Measurements from ENCODE around the gene FBLL1.
"Not testable (repeated sequence)": the region's sequence is repeated elsewhere in the genome, so short reads cannot be mapped to it uniquely, and the experiment has no call there.

The FBLL1 gene

DNA sequence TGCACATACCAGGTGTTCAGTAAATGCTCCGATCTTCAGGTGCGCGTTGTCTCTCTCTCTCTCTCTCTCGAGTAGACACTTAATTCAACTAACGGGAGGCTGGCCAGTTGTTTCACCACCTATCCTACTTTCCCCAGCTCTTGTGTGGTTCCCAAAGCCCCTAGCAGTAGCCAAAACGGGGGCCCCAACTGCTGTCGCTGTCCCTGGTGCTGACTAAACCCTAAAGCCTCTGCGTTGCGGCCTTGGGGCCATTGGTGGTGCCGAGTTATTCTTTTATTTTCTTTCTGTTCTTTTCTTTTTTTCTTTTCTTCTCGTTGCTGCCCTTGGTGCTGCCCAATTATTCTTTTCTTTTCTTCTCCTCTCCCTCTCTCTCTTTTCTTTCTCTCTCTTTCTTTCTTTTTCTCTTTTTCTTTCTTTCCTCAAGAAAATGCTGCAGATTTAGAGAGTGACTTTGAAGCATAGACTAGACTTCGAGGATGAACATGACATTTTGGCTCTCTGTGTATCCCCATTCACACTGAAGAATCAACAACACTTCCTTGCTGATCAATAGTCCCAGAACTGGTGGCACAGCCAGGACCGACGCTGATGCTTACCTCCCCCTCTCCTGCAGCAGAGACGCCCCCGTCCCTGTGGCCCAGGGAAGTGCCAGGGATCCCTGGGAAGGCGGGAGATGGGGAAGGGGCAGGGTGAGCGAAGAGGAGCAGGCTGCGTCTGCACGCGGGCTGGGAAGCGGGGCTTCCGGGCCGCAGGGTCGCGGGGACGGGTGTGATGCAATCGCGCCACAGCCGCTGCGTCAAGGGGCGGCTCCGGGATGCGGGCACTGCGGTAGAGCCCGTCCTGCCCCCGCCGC is at the start of gene FBLL1:
Gene FBLL1 (plus strand): TSS at position 785 of the 853 bp plus-strand sequence. CDS start 200 bp downstream, outside the sequence.
- no peak for DNase-seq (ENCODE audit: low spot score)

DNA sequence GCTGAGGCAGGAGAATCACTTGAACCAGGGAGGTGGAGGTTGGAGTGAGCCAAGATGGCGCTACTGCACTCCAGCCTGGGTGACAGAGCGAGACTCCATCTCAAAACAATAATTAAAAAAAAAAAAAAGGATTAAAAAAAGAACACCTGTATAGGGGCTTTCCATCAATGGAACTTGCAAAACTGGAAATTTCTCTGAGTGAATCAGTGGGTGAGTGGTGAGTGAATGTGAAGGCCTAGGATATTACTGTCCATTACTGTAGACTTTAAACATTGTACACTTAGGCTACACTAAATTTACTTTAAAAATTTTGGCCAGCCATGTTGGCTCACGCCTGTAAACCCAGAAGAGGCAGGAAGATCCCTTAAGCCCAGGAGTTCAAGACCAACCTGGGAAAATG is 48.5 kb upstream of the FBLL1 start:
- DNase-seq (ENCODE audit: low spot score) = no peak

DNA sequence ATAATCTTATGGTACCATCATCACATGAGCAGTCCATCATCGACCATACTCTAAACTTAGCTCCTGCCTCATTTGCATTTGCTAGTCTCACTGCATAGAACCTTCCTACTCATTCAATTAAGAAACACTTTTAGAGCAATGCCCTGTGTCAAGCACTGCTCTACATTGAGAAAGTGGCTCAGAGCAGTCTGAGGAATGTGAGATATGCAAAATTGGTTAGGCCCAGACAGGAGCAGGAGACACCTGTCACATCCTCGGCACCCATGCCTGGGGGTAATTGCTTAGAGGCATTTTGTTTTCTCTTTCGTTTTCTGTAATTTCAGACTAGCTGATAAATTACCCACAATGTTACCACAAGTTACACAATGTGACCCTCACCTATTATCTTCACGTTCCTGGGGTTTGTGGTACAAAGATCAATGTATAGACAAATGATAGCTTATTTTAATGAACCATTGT is 47.7 kb upstream of the FBLL1 start:
- peak; percentile 51 for DNase-seq (ENCODE audit: low spot score)

DNA sequence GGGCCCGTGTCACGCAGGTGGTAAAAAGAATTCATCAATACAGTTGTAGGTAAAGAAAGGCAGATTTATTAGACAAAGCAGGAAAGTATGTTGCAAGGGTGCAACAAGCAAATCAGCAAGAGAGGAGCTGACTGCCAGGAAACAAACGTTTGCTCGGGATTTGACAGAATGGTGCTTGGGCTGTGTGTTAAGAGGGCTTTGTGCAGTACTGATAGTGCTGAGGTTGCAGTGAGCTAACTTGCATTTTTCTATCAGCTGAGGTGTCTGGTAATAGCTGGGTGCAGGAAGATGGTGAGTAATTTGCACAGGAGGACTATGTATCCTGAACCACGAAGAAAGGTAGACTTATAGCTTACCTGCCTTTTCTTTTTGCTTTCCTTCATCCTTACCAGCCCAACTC is 46.7 kb upstream of the FBLL1 start:
- no peak for DNase-seq (ENCODE audit: low spot score)

DNA sequence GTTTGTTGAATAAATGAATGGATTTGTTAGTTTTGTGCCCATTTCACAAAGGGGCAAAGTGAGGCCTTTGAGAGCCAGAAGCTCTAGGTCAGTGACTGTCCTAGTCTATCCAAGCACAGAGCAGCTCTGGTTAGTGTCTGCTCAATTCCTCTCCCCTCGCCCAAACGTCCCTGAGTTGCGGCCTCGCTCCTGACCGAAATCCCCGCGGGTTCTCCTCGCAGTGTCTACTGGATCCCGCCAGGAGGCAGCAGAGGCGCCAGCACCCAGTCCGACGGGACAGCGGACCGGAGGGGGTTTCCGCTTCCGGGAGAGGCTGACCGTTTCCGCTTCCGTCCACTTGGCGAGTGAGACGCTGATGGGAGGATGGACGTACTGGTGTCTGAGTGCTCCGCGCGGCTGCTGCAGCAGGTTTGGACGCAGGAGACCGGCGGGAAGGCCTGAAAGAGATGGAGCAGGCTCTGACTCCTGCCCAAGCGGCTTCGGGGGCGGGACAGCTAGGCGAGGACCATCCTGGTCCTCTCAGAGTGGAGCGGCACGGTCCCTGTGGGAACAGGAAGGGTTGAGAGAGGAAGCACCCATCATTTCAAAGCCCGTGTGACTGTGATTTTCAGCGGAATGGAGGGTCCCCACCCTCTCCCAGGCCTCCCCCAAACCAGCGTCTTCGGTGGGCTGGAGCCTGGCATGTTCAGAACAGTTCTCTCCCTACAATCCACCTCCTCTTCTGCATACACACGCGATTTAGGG is 42.8 kb upstream of the FBLL1 start, which contains the start of gene RARS1:
Gene RARS1 (plus strand): TSS at position 336 of the 744 bp plus-strand sequence. CDS start 28 bp downstream, at position 364.
- peak; percentile 90 for DNase-seq (ENCODE audit: low spot score)

DNA sequence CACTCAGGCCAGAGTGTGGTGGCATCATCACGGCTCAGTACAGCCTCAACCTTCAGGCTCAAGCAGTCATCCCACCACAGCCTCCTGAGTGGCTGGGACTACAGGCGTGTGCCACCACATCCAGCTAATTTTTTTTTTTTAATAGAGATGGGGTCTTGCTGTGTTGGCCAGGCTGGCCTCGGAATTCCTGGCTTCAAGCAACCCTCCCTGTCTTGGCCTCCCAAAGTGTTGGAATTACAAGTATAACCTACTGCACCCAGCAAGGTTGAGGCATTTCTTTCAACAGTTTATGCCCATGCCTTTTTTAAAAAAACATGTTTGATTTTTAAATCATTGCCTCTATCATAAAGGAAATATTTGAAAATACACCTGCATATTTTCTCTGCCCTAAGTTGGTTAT is 40.0 kb upstream of the FBLL1 start:
- no peak for DNase-seq (ENCODE audit: low spot score)

DNA sequence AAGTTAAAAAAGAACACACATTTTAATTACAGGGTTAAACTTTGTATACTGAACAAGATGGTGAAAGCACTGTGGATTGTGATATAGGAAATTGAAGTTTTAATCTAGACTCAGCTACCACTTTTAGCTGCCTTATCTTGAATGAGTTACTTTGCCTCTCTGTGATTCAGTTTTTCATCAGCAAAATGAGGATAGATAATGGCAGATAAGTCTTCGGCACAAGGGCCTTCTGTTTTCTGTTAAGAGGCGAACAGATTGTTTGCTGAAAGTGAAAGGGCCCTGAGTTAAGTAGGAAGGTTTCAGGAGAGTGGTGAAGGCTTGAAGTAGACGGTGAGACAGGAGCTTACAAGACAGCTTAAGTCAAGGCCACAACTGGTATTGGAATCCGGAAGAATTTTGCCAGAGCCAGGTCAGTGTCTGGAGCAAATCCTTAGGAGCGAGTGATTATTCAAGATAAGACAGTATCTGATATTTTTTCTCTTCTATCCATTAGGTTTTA is 35.0 kb upstream of the FBLL1 start:
- no peak for DNase-seq (ENCODE audit: low spot score)

DNA sequence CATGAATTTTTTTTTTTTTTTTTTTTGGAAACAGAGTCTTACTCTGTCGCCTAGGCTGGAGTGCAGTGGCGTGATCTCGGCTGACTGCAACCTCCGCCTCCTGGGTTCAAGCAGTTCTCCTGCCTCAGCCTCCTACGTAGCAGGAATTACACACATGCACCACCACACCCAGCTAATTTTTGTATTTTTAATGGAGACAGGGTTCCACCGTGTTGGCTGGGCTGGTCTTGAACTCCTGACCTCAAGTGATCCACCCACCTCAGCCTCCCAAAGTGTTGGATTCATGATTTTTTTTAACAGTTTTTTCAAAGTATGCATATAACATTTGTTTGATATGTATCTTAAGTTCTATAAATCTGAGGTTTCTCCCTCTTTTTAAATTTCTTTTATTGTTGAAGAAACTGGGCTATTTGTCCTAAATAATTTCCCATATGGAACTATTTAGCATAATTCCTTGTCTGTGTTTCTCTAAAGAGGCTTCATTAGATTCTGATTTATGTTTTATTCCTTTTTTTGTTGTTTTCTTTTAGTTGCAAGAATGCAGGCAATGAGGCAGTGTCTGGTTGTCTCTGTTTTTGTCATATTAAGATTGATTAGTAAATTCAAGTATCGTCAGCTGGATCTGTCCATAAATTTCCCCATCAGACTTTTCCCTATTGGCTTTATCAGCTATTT is 26.4 kb upstream of the FBLL1 start:
- no peak for DNase-seq (ENCODE audit: low spot score)

DNA sequence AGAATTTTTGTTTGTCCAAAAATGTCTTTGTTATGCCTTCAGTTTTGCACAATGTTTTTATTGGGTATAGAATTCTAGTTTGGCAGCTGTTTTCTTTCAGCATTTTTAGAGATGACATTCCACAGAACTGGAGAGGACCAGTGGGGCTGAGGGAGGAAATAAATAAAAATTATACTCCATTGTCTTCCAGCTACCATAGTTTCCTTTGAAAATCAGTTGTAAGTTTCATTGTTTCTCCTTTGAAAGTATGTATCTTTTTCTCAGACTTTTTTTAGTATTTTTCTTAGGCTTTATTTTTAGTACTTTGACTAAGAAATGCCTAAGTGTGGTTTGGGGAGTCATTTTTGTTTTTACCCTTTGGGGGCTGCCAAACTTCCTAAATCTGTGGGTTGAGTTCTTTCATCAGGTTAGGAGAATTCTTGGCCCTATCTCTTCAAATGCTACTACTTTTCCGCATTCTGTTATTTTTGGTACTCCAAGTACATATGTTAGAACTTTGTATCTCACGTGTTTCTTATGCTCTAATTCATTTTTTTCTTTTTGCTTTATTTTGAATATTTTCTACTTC is 15.2 kb upstream of the FBLL1 start:
- DNase-seq (ENCODE audit: low spot score) = no peak

DNA sequence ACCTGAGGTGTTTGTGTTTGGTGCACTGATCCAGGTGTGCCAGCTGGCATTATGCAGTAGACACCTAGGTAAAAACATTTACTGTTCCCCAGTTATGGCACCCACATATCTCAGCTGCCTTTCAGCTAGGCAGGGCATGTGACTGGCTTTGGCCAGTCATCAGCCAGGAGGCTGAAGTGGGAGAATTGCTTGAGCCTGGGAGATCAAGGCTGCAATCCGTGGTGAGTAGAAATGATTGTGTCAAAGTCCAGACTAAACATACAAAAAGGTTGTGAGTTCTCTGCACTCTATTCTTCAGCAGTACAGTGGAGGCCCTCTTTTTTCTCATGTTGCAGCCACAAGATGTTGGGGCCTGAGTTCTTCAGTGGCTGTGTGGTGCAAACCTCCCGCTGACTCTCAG is 3.2 kb upstream of the FBLL1 start:
- no peak for DNase-seq (ENCODE audit: low spot score)

DNA sequence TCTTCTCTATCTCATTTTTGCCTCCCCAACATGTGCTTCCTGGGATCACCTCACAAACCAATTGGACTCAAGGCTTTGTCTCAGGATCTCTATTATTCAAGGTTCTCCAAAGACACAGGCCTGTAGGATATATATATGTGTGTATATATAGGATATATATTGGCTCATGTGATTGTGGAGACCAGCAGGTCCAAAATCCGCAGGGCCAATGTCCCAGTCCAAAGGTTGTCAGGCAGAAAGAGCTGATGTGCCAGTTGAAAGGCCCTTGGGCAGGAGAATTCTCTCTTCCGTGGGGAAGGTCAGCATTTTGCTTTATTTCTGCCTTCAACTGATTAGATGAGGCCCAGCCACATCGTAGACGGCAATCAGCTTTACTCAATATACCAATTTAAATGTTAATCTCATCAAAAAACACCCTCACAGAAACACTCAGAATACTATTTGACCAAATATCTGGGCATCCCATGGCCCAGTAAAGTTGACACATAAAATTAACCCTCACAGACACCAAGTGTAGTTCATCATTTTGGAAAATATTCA is 1.3 kb upstream of the FBLL1 start:
- DNase-seq (ENCODE audit: low spot score) = no peak

DNA sequence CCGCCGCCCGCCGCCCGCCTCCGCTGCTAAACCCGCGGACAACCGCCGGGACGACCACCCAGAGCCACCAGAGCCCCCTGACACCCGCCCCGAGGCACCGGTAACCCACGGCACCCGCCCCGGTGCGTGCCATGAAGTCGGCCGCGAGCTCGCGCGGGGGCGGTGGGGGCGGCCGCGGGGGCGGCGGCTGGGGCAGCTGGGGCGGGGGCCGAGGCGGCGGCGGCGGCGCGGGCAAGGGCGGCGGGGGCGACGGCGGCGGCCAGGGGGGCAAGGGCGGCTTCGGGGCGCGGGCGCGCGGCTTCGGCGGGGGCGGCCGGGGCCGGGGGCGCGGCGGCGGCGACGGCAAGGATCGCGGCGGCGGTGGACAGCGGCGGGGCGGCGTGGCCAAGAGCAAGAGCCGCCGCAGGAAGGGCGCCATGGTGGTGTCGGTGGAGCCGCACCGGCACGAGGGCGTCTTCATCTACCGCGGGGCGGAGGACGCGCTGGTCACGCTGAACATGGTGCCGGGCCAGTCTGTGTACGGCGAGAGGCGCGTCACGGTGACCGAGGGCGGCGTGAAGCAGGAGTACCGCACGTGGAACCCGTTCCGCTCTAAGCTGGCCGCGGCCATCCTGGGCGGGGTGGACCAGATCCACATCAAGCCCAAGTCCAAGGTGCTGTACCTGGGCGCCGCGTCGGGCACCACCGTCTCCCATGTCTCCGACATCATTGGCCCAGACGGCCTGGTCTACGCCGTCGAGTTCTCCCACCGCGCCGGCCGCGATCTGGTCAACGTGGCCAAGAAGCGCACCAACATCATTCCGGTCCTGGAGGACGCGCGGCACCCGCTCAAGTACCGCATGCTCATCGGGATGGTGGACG is 499 bp downstream of the FBLL1 start:
- DNase-seq (ENCODE audit: low spot score) = no peak

DNA sequence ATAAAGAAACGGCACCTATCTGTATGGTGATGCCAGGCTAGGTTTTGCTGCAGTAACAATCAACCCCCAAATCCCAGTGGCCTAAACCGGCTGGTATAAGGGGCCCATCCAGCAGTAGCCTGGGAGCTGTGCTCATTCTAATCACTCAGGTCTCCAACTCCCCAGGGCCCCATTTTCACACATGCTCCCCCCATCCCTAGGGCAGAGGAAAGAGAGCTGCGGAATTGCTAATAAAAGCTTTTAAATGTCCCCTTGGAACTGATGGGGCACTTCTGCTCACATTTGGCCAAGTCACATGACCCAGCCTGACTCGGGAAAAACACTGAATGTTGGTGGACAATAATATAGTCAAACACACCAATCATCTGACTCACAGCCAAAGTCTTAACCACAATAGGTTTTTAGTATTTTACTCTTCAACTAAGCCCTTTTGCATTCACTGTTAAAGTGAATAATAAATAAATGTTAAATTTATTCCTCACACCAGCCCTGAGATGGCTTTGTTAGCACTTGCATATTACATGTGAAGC is 1.6 kb downstream of the FBLL1 start:
- no peak for DNase-seq (ENCODE audit: low spot score)

DNA sequence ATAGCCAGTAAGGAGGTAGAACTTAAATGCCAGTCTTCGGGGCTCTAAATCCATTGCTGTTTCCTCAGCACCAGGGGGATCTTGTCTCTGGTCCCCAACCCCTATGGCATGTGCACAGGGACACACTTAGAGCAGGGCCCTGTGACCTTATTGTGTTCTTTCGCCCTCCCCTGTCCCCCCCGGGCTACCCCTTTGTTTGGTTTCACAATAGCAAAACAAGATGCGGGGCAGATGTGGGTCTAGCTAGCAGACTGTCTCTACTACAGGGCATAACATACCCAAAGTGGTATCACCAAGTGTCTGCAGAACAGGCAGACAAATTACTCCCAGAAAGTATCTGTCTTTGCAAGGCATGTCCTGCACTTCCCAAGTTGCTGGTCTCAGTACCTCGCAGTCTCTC is 2.1 kb downstream of the FBLL1 start:
- DNase-seq (ENCODE audit: low spot score) = no peak

DNA sequence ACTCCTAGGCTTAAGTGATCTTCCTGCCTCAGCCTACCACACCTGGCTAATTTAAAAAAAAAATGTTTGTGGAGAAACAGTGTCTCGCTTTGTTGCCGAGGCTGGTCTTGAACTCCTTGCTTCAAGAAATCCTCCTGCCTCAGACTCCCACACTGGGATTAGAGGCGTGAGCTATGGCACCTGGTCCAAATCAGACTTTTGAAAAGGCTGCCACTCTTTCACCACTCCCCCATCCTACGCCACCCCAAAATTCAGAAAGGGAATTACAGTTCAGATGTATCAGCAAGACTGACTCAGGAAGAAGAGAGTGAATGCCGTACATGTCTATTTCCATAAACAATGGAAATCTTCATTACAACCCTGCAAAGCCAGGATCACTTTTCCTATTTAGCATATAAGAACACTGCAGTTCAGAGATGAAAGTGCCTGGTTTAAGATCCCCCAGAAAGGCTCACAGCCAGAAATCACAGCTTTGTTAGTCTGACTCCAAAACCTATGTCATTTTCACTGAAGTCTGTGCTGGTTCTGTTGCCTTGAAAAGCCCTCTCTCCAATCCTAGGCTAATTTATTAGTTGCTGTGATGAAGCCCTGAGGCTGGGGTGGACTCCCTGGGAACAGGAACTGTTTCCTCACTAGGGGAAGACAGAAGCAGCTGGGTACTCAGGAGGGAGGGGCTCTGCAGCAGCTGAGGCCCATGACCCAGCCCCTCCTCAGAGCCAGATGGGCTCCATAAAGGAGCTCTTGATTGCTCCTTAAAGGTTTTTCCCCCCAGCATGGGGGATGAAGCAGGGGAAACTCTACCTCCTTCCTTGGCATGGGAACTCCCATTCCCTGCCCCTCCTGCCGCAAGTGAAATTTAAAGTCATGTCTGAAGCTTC is 3.1 kb downstream of the FBLL1 start:
- DNase-seq (ENCODE audit: low spot score) = no peak

DNA sequence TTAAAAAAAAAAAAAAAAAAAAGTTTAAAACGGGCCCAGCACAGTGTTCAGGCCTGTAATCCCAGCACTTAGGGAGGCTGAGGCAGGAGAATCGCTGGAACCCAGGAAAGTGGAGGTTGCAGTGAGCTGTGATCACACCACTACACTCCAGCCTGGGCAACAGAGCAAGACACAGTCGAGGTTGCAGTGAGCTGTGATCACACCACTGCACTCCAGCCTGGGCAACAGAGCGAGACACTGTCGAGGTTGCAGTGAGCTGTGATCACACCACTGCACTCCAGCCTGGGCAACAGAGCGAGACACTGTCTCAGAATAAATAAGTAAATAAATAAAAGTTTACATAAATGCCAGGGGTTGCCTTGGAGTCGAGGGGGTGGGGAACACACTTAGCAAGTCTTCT is 5.2 kb downstream of the FBLL1 start:
- DNase-seq (ENCODE audit: low spot score) = not testable (repeated sequence)

DNA sequence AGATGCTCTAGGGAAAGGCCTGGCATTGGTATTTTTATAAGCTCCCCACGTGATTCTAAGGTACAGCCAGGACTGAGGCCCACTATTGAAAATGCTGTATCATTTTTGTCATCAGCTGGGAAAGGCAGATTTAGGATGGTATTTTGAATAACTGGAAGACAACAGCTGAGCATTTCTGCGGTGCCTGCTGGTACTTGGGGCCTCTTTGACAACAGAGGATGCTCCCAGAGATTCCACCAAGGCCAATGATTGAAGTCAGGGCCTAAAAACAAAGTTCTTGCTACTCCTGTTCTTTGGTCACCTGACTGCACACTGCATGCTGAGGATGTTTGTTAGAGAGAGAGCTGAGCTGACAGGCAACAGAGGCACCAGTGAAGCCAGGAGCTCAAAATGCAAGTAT is 8.1 kb downstream of the FBLL1 start:
- DNase-seq (ENCODE audit: low spot score) = no peak

DNA sequence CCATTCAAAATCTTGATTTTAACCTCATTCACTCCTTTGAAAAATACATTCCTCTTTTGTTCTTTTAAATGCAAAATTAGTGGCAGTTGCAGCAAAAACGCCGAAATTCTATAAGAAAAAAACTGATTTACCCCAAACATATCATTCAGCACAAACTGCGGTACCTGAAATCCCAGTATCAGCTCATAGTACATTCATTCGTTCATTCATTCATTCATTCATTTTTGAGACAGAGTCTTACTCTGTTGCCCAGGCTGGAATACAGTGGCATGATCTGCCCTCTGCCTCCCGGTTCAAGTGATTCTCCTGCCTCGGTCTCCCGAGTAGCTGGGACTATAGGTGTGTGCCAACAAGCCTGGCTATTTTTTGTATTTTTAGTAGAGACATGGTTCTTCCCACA is 20.4 kb downstream of the FBLL1 start:
- no peak for DNase-seq (ENCODE audit: low spot score)

DNA sequence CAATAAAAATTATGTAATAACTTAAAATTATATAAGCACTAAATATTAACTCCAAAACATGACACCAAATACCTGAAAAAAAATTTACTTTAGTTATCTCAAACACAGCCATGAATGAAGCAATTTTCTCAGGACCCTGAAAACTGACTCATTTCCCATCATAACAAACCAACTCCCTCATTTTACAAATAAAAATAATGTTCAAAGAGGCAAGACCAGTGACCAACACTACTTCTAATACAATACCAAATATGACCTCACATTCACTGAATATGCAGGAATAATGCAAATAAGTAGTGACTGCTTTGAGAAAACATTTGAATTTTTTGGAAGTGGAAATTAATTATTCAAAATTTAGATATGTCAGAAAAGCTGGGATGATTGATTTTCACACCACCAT is 21.6 kb downstream of the FBLL1 start:
- DNase-seq (ENCODE audit: low spot score) = no peak

DNA sequence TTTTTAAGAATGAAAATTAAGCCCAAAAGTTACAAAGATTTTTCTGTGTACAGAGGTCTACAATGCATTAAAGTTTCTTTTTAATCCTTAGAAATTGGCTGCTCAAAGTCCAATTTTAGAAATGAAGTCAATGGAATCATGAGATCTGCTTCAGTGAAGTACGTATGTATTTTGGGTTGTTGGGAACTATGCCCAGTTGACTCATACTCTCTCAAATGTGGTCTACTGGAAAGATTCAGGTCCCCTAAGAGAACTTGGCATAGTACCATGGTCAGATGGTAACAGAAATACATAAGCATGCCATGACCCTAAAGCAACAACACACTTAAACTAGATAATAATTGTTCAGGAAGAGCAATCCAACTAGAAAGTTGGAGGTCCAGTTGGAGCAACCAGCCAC is 23.0 kb downstream of the FBLL1 start:
- no peak for DNase-seq (ENCODE audit: low spot score)
